Activated CD8-positive, alpha-beta memory T cell treated with anti-CD3 and anti-CD28 coated beads for 36 hours (primary cell): ENCODE results near the gene MYO7A. TPM values are rescaled to one million over a fixed set of nuclear protein-coding genes. Genes with fewer than 3 reads are reported as not detected.

ENCODE experiments used
- CTCF ChIA-PET: fragments of 350-600 bp; sonication (Branson Sonifier 250); formaldehyde crosslinking; loops from one replicate; lab custom pipeline; 2021; ENCODE audit warnings: antibody characterized with exemption; lab: Charles Lee
- POLR2A ChIA-PET: fragments of 350-600 bp; sonication (Branson Sonifier 250); formaldehyde crosslinking; loops from one replicate; lab custom pipeline; 2021; ENCODE audit warnings: antibody characterized with exemption; lab: Charles Lee
- total RNA-seq, 2 experiments: library from RNA; stranded (reverse); gene quantifications; one replicate each; pipeline ENCODE4 v1.2.3, GENCODE V29; 2021

MYO7A gene
- total RNA-seq, 2 experiments from 2014 or later: 0.06 TPM; not detected in 1

DNA sequence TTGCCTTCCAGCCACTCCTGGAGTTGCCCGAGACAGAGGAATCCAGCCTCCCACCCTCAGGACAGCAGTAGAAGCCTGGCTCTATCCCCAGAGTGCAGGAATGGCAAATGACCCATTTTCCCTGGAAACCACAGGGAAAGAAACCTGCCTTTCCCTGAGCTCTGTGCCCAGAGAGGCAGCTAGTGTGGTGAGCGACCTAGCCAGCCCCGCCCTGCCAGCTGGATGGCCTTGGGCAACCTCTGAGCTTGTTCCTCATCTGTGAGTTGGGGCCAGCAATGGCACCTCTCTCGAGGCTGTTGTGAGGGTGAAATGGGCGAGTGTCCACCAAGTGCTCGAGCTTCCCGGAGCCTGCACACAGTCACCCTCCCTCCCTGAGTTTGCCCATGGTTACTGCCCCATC lies 21.7 kb upstream of the MYO7A start:
- ChIA-PET POLR2A (no interaction called here), CTCF (interaction anchor here (1.0 kb wide), 1 partner anchor 15 kb away, joined by 3 read pairs; no protein-coding TSS in a partner anchor)

DNA sequence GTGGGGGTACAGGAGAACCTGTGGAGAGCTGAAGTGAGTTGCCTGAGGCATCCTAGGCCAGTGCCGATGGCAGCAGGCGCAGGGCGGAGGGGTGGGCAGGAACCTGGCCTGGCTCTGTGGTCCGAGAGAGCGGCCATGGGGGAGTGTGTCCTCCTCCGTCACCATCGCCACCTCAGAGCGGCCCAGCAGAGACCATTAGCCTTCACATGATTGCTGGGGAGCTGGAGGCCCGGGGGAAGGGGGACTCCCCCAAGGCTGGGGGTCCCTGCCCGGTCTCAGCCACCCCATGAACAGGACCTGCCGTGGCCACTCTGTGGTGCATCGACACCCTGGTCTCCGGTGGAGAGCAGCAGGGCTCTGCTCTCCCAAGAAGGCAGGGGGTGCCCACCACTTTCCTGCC lies 21.3 kb upstream of the MYO7A start:
- ChIA-PET POLR2A (no interaction called here), CTCF (interaction anchor here (1.0 to 1.6 kb wide), 2 partner anchors 15 to 59 kb away, joined by 3 read pairs; no protein-coding TSS in a partner anchor)

DNA sequence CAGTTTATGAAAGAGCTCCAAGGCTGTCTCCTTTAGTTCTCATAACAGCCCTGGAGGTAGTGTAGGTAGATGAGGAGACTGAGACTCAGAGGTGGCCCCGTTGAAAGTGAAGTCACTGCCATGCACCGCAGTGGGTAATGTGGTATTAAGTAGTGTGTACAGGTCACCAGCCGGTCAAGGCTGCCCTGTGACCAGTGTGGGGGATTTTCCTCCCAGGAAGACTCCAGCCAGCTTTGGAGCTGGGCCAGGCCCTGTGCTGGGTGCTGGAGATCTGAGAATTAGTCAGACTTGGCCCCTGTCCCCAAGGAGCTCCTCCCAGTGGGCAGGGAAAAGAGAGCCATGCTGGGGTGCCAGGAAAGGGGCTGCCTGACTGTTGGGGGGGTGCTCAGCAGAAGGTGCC lies 20.1 kb upstream of the MYO7A start:
- CTCF ChIA-PET: interaction anchor here (1.6 kb wide), 1 partner anchor 61 kb away, joined by 3 read pairs; no protein-coding TSS in a partner anchor
- POLR2A ChIA-PET: no interaction called here

DNA sequence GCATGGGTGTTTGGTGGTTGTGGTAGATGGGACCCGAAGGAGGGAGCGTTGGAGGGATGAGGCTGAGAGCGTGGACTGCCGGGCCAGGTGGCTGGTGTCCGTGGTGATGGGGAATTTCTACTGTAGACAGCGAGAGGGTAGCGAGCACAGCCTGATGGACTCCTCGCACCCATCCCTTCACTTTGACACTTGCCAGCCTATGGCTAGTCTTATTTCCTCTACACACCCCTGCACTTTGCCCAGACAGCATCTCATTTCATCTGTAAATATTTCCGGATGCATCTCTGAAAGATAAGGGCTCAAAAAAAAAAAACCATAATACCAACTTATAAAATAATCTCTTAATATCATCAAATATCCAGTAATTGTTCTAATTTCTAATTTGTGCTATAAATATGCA lies 19.6 kb upstream of the MYO7A start:
- POLR2A ChIA-PET: no interaction called here
- CTCF ChIA-PET: no interaction called here

DNA sequence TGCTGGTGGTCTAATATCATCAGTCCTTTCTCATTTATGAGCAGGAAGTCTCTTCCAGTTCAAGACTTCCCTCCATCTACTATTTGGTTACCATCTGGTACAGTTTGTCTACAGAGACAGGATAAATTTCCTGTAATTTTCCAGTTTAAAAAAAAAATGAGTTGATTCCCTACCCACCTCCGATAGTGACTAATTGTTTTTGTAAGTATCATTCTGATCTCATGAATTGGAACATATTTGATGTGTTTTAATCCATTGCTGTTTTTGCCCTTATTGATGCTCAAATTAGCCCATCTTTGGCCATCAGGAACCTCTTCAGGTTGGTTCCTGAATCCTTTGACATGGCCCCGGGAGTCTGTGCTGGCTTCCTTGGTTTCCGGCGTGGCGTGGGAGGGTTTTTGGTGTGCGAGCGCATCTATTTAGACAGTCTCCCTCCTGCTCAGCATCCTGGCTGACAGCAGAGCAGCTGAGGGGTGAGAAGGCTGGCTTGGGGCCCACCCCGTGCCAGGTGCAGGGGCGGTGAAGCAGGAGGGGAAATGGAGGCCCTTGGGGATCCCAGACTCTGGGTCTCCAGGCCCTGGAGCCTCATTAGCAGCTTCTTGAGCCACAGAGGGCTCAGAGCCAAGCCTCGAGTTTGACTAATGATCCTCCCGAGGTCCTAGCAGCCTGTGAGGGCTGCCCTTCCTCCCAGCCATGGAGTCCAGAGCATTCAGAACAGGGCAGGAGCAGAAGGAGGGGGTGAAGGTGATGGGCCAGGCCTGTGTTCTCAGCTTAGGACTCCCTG lies 18.6 kb upstream of the MYO7A start:
- POLR2A ChIA-PET: no interaction called here
- CTCF ChIA-PET: no interaction called here

DNA sequence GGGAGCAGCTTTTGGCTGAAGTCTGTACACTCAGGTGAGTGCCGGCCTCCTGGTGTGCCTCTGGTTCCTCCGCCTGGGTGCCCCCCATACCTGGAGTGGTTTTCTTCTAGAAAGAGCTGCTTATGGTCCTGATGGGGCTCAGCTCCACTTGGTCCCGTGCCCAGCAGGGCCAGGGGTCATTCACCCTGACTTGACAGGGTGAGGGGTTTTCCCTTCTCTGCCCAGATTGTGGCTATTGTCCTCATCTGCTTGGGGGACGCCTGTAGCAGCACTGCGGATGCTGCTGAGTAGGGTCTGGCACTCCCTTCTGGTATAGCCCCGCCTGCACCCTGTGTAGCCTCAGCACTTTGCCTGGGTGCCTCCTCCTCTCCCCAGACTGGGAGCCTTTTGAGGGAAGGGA lies 17.2 kb upstream of the MYO7A start:
- ChIA-PET POLR2A (no interaction called here), CTCF (interaction anchor here (1.1 kb wide), 1 partner anchor 16 kb away, joined by 3 read pairs; no protein-coding TSS in a partner anchor)

DNA sequence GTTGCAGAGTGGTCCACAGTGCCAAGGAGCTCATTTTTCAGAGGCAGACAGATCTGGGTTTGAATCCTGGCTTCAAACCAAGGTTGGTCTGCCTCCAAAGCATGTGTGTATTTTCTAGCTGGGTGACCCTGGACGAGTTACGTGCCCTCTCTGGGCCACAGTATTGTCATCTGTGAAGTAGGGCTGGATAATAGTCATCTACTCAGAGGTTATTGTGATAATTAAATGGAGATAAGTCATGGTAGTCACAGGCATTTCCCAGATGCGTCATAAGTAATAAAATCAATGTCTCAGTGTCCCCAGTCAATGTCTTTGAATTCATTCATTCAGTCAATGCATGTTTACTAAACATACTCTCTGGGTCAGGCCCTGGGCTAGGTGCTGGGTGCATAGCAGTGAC lies 16.8 kb upstream of the MYO7A start:
- POLR2A ChIA-PET: no interaction called here
- CTCF ChIA-PET: interaction anchor here (1.1 kb wide), 1 partner anchor 16 kb away, joined by 3 read pairs; no protein-coding TSS in a partner anchor

DNA sequence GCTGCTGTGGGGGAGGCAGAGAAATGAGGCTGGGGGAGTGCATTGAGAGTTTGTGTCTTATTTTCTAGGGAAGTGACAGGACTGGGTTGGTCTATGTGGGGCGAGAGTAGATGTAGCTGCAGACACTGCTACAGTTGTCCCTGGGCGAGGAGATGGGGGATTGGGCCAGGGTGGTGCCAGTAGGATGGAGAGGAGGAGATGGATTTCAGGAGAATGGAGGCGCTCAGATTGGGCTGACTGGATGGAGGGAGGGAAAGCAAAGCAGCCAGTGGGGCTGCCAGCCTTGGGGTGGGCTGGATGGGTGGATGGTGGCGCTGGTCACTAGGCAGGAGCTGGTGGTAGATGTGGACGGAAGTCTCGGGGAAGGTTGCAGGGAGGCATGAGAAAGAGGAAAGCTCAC lies 16.1 kb upstream of the MYO7A start:
- ChIA-PET CTCF (interaction anchor here (1.8 kb wide), 1 partner anchor 15 kb away, joined by 7 read pairs; no protein-coding TSS in a partner anchor), POLR2A (no interaction called here)

DNA sequence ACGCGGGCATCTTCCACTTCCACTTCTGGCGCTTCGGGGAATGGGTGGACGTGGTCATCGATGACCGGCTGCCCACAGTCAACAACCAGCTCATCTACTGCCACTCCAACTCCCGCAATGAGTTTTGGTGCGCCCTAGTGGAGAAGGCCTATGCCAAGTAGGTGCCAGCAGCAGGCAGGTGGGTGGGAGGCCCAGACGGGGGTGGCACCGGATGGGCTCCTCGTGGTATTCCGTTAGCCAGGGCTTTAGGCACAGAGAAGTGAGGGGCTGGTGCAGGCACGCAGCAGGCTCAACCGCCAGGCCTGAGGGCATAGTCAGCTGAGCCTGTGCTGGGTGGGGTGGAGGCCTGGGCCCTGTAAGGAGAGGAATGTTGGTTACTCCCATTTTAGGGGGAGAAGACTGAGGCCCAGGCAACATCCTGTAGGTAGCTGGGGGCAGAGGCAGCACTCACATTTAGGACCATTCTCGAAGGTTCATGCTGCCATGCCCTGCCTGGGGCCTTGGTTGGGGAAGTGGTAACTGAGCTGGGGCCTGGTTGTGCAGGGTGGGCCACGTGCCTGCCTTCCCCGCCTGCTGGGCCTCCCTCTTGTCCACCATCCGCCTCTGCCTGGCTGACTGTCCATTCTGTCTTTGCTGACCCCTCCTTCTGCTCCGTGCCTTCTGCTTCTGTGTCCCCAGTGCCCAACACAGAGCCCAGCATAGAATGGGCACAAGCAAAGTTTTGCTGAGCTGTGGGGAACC lies 15.2 kb upstream of the MYO7A start:
- CTCF ChIA-PET: interaction anchor here (1.8 kb wide), 1 partner anchor 14 kb away, joined by 7 read pairs; no protein-coding TSS in a partner anchor
- POLR2A ChIA-PET: no interaction called here

DNA sequence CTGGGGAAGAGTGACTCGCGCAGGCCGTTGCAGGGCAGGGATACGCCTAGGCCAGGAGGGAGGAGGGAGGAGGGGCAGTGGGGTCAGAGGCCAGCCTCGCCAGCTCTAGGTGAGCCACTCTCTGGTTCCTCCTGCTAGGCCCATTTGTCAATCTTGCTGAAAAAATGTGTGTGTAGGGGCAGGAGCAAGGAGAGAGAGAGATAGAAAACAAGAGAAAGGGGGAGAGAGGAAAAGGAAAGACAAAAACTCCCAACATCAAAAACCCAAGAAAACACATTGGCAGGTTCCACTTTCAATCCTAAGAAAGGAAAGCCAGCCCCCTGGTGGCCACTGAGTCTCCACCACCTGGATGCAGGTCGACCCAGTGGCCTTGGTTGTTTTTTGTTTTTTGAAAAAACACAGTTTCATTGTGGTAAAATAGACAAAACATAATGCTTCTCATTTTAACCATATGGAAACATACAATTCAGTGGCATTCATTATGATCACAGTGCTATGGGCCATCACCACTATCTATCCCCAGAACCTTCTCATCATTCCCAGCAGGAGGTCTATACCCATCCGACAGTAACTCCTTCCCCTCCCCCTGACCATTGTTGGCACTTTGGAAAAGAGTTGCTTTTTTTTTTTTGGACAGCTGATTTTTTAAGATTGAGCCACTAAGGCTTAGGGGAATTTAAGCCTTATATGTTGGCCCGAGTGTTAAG lies 14.5 kb upstream of the MYO7A start:
- POLR2A ChIA-PET: no interaction called here
- CTCF ChIA-PET: interaction anchor here (1.8 kb wide), 1 partner anchor 14 kb away, joined by 7 read pairs; no protein-coding TSS in a partner anchor

DNA sequence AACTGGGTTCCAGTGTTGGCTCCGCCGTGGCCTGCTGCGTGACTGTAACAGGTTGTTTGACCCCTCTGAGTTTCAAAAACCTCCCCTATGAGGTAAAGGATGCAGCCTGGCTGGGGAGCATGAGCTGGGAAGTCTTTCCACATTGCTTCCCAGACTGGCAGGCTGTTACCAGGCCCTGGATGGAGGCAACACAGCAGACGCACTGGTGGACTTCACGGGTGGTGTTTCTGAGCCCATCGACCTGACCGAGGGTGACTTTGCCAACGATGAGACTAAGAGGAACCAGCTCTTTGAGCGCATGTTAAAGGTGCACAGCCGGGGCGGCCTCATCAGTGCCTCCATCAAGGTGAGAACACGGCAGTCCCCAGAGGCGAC lies 14.0 kb upstream of the MYO7A start:
- POLR2A ChIA-PET: no interaction called here
- CTCF ChIA-PET: no interaction called here

DNA sequence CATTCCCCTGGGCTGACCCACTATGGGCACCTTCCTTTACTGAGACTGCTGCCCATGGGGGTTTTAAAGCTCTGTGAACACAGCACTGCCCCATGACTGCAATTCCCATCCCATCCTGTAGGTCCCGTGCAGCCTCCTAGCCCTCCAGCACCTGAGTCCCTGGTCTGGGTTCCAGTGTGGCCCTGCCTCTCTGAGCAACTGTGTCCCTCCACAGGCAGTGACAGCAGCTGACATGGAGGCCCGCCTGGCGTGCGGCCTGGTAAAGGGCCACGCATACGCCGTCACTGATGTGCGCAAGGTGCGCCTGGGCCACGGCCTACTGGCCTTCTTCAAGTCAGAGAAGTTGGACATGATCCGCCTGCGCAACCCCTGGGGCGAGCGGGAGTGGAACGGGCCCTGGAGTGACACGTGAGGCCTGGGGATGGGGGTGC lies 12.8 kb upstream of the MYO7A start:
- ChIA-PET CTCF (no interaction called here), POLR2A (no interaction called here)

DNA sequence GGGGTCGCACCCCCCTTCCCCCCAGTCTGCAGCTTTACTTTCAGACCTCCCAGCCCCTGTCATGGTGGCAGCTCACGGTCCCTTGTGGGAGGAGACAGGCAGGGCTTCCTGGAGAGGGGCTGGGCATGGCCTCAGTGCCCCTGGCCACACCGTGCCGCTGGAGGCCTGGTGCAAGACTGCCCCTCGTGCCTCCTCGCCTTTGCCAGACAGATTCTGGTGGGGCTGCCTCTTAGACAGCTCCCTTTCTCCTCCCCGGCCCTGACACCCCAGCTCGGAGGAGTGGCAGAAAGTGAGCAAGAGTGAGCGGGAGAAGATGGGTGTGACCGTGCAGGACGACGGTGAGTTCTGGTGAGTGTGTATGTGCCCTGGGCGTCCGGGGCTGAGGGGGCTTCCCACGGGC lies 12.1 kb upstream of the MYO7A start:
- POLR2A ChIA-PET: no interaction called here
- CTCF ChIA-PET: interaction anchor here (1.3 kb wide), 1 partner anchor 11 kb away, joined by 3 read pairs; no protein-coding TSS in a partner anchor

DNA sequence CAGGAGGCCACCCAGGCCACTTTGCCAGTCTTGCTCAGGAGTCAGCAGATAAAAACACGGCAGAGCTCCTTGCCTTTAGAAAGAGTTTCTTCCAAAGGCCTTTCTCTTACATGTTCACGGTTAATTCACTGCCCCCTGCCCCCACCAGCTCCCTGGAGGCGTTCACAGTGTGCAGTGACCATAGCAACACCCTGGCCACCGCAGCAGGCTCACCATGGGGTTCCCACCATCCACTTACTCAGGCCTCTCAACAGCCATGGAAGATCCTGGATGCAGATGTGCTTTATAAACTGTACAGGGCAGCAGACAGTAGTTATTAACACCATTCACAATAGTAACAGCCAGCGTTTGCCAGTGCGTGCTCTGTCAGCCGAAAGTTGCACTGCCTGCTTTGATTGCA lies 10.6 kb upstream of the MYO7A start:
- POLR2A ChIA-PET: no interaction called here
- CTCF ChIA-PET: no interaction called here

DNA sequence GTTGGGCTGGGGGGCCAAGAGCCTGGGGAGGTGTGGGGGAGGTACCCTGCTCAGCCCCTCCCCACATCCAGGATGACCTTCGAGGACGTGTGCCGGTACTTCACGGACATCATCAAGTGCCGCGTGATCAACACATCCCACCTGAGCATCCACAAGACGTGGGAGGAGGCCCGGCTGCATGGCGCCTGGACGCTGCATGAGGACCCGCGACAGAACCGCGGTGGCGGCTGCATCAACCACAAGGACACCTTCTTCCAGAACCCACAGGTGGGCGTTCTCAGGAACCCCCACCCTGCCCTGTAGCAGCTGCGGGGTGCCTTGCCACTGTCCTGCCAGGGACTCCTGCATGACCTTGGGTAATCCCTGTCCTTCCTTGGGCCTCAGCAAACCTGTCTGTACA lies 10.0 kb upstream of the MYO7A start:
- ChIA-PET POLR2A (no interaction called here), CTCF (interaction anchor here (1.6 kb wide), 1 partner anchor 9 kb away, joined by 6 read pairs; no protein-coding TSS in a partner anchor)

DNA sequence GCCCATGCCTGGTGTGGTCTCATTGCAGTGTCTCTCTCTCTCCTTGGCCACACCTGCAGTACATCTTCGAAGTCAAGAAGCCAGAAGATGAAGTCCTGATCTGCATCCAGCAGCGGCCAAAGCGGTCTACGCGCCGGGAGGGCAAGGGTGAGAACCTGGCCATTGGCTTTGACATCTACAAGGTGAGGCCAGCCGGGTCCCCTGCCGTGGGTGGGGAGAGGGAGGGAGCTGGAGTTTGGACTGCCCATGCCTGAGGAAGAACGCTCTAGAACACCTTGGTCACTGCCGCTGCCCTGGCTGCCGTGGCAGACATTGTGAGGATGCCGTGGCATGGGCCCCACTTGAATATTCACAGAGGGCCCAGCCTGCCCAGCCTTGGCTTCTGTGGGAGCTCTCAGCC lies 9.1 kb upstream of the MYO7A start:
- CTCF ChIA-PET: interaction anchor here (1.6 kb wide), 1 partner anchor 8 kb away, joined by 6 read pairs; no protein-coding TSS in a partner anchor

DNA sequence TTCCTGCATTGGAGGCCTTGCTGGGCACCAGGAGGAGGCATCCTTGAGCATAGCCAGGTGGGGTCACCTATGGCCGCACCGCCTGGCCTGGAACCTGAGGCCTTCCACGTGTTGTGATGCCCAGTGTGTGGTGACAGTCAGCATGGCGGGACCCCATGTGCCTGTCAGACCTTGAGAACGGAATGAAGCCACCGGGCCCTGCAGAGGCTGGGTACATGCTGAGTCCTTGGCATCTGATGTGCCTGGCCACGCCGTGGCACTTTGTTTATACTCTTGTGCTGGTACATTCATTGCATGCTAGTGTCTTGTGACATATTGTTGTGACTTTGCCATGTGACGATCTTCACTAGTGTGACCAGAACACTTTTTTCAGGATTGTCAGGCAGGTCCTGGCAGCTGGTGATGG lies 8.5 kb upstream of the MYO7A start:
- CTCF ChIA-PET: interaction anchor here (1.6 kb wide), 1 partner anchor 8 kb away, joined by 6 read pairs; no protein-coding TSS in a partner anchor
- POLR2A ChIA-PET: no interaction called here

More for the DNA sequence above, 9.1 kb upstream of the MYO7A start:
- POLR2A ChIA-PET: no interaction called here

DNA sequence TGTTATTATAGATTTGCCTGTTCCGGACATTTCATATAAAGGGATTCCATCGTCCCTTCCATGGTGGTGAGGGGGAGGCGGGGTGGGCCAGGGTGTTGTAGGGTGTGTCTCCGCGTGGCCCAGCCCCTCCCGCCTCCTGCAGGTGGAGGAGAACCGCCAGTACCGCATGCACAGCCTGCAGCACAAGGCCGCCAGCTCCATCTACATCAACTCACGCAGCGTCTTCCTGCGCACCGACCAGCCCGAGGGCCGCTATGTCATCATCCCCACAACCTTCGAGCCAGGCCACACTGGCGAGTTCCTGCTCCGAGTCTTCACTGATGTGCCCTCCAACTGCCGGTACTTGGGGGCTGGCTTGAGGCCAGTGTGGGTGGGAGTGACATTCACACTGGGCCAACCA lies 7.5 kb upstream of the MYO7A start:
- POLR2A ChIA-PET: no interaction called here
- CTCF ChIA-PET: interaction anchor here (0.5 kb wide), 1 partner anchor 776 kb away, joined by 3 read pairs; no protein-coding TSS in a partner anchor

DNA sequence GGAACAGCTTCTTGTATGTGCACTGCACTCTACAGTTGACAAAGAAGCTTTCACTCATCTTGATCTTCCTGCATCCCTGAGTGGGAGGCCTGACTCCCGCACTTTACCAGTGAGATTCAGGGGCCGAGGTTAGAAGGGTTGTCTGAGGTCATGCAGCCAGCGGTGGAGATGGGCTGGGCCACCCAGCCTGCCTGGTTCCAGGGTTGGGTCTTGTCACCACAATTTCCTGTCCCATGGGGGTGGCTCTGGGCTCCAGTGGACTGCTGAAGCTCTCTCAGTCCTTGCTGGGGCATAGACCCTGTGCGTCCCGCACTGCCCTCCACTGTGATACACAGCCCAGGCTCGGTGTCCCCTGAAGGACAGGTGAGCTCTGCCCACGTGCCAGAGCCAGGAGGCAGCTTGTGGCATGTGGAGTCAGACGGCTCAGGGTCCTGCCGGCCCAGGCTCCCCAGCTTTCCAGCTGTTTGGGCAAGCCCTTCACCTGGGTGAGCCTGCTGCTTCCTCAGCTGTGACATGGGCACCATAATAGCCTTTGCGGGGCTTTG lies 6.9 kb upstream of the MYO7A start:
- CTCF ChIA-PET: interaction anchor here (0.5 kb wide), 1 partner anchor 775 kb away, joined by 3 read pairs; no protein-coding TSS in a partner anchor
- POLR2A ChIA-PET: no interaction called here
